PC-3 (cell line): ENCODE results near the gene MSI2. TPM values are rescaled to one million over a fixed set of nuclear protein-coding genes. Genes with fewer than 3 reads are reported as not detected.
A peak's percentile ranks its signal among the peaks of the same experiment; 100 is the strongest.

ENCODE experiments used
- ATAC-seq: fragments of 200-7000 bp; cut with Tn5 transposase; 2 replicates; pipeline ENCODE4 v1.9.1; 2020; ENCODE audit warnings: mild to moderate bottlenecking, moderate library complexity
- BruUV-seq: library from RNA; stranded (reverse); fragments of 400-500 nt; replicated peaks from 2 replicates; lab custom pipeline; 2021; lab: Mats Ljungman, UMichigan
- CTCF ChIA-PET: fragments of 300-600 bp; sonication (Branson Sonifier 250); formaldehyde crosslinking; loops from one replicate; lab custom pipeline; 2022; ENCODE audit warnings: antibody characterized with exemption; lab: Charles Lee
- POLR2A ChIA-PET: fragments of 300-600 bp; sonication (Branson Sonifier 250); formaldehyde crosslinking; loops from one replicate; lab custom pipeline; 2022; ENCODE audit warnings: antibody characterized with exemption; ENCODE audit not compliant: unreplicated experiment; lab: Charles Lee
- DNase-seq: peaks from one replicate; pipeline ENCODE4 v3.0.0-alpha.2; 2015
- H2AFZ ChIP-seq: fragments of 300-600 bp; sonication (generic); 2 replicates; pipeline ENCODE4 v1.6.0; 2016; ENCODE audit warnings: antibody characterized with exemption, low read length
- H3F3A ChIP-seq: fragments of 300-600 bp; sonication (generic); one replicate; pipeline ENCODE4 v1.6.0; 2017; ENCODE audit warnings: antibody characterized with exemption, low read length, control low read depth, mild to moderate bottlenecking; ENCODE audit not compliant: unreplicated experiment
- H3K27ac ChIP-seq: fragments of 300-600 bp; sonication (generic); 2 replicates; pipeline ENCODE4 v1.5.1; 2016; ENCODE audit warnings: mild to moderate bottlenecking, low read length
- H3K27me3 ChIP-seq: fragments of 300-600 bp; sonication (generic); 2 replicates; pipeline ENCODE4 v1.6.1; 2016; ENCODE audit warnings: low read length, mixed read lengths
- H3K36me3 ChIP-seq: fragments of 300-600 bp; sonication (generic); 2 replicates; pipeline ENCODE4 v1.6.1; 2016; ENCODE audit warnings: low read depth, mixed run types, low read length, mixed read lengths
- H3K4me1 ChIP-seq: fragments of 300-600 bp; sonication (generic); 2 replicates; pipeline ENCODE4 v1.5.1; 2016; ENCODE audit warnings: low read length; ENCODE audit not compliant: insufficient read depth
- H3K4me2 ChIP-seq: fragments of 300-600 bp; sonication (generic); 2 replicates; pipeline ENCODE4 v1.6.0; 2016; ENCODE audit warnings: low read length
- H3K4me3 ChIP-seq: fragments of 300-600 bp; sonication (generic); 2 replicates; pipeline ENCODE4 v1.5.1; 2016; ENCODE audit warnings: mild to moderate bottlenecking, low read length, mixed read lengths
- H3K79me2 ChIP-seq: fragments of 300-600 bp; sonication (generic); 2 replicates; pipeline ENCODE4 v1.6.1; 2017; ENCODE audit warnings: low read length, mixed read lengths
- H3K9ac ChIP-seq: fragments of 300-600 bp; sonication (generic); 2 replicates; pipeline ENCODE4 v1.6.0; 2016; ENCODE audit warnings: mild to moderate bottlenecking, low read length
- H3K9me2 ChIP-seq: fragments of 300-600 bp; sonication (generic); replicated peaks from 2 replicates; pipeline ENCODE4 v1.6.1; 2016; ENCODE audit warnings: mixed run types, low read length, mixed read lengths
- H3K9me3 ChIP-seq: fragments of 300-600 bp; sonication (generic); 2 replicates; pipeline ENCODE4 v1.6.1; 2016; ENCODE audit warnings: low read length, mixed read lengths
- H4K20me1 ChIP-seq: fragments of 300-600 bp; sonication (generic); 2 replicates; pipeline ENCODE4 v1.6.1; 2016; ENCODE audit warnings: low read length, mixed read lengths
- CTCF ChIP-seq: fragments of 300-600 bp; sonication (generic); conservative IDR thresholded peaks from 2 replicates; pipeline ENCODE4 v1.5.1; 2017; ENCODE audit warnings: antibody characterized with exemption, low read depth, mild to moderate bottlenecking, low read length
- EZH2 ChIP-seq: fragments of 300-600 bp; sonication (generic); IDR thresholded peaks from one replicate; pipeline ENCODE4 v1.6.1; 2017; ENCODE audit warnings: antibody characterized with exemption, mild to moderate bottlenecking, low read length; ENCODE audit not compliant: unreplicated experiment
- EZH2phosphoT487 ChIP-seq: fragments of 300-600 bp; sonication (generic); IDR thresholded peaks from 2 replicates; pipeline ENCODE4 v1.6.1; 2018; ENCODE audit warnings: mild to moderate bottlenecking, antibody characterized with exemption, low read length, borderline replicate concordance
- intact Hi-C: fragments of 100-400 bp; cut with micrococcal nuclease; formaldehyde crosslinking; loops from 2 replicates; pipeline ENCODE4 v1.9.0; 2023
- total RNA-seq: library from RNA; depleted of rRNA; stranded (reverse); fragments of >200 nt; gene quantifications from 2 replicates; pipeline ENCODE4 v1.2.3, GENCODE V29; 2014

MSI2 gene
- total RNA-seq, 1 experiment from 2014 or later = 54.7 TPM

- intact Hi-C loops = loop anchor here (10.0 kb wide), 1 partner anchor 579 kb away; no protein-coding TSS in a partner anchor
- H3K27me3 ChIP-seq = no peaks in the 10 kb centered on the region
- no peaks in the 10 kb centered on the region for H3K9me2 ChIP-seq
- BruUV-seq = no TSS peak
- ATAC-seq (no peak), DNase-seq (no peak)
- TF ChIP-seq EZH2 = no peak
- TF ChIP-seq EZH2phosphoT487 = no peak
- TF ChIP-seq CTCF = no peak
- H3K4me2 ChIP-seq = no peak overlapping the region
- no peak overlapping the region for H3K9ac ChIP-seq
- no peaks in the 10 kb centered on the region for H3K79me2 ChIP-seq
- no peaks in the 10 kb centered on the region for H3K9me3 ChIP-seq
- ChIA-PET CTCF (interaction anchor here (0.6 kb wide), 1 partner anchor 8 kb away, joined by 3 read pairs; no protein-coding TSS in a partner anchor), POLR2A (no interaction called here)
- no peak overlapping the region for H3K4me3 ChIP-seq
- no peaks in the 10 kb centered on the region for H3K36me3 ChIP-seq
- peaks cover 15% of the 10 kb centered on the region for H3K4me1 ChIP-seq
- no peaks in the 10 kb centered on the region for H3F3A ChIP-seq
- no peaks in the 10 kb centered on the region for H4K20me1 ChIP-seq
- H3K27ac ChIP-seq = no peak overlapping the region
- no peak overlapping the region for H2AFZ ChIP-seq
Observed at GRCh38 chr17:57605675-57606105, 349.4 kb downstream of the MSI2 start.

GRCh38 chr17:57606111-57606875 lies 350.0 kb downstream of the MSI2 start:
- no peaks in the 10 kb centered on the region for H3K36me3 ChIP-seq
- peak; percentile 72 for ATAC-seq
- H3K4me3 ChIP-seq = no peak overlapping the region
- no peak overlapping the region for H3K27ac ChIP-seq
- no peak for DNase-seq
- ChIA-PET POLR2A (no interaction called here), CTCF (interaction anchor here (0.6 to 0.7 kb wide), 2 partner anchors 8 to 66 kb away, joined by 3 read pairs; no protein-coding TSS in a partner anchor)
- no peaks in the 10 kb centered on the region for H3F3A ChIP-seq
- H3K9me3 ChIP-seq = no peaks in the 10 kb centered on the region
- H3K9me2 ChIP-seq = no peaks in the 10 kb centered on the region
- H3K4me1 ChIP-seq = peaks cover 15% of the 10 kb centered on the region
- no peaks in the 10 kb centered on the region for H3K27me3 ChIP-seq
- no peak overlapping the region for H3K4me2 ChIP-seq
- no peak overlapping the region for H2AFZ ChIP-seq
- H3K79me2 ChIP-seq = no peaks in the 10 kb centered on the region
- no TSS peak for BruUV-seq
- no peak overlapping the region for H3K9ac ChIP-seq
- TF ChIP-seq EZH2phosphoT487 (no peak), EZH2 (no peak), CTCF (no peak)
- H4K20me1 ChIP-seq = no peaks in the 10 kb centered on the region
- intact Hi-C loops = loop anchor here (10.0 kb wide), 1 partner anchor 579 kb away; no protein-coding TSS in a partner anchor
